ENCODE measurements around the gene ZDHHC18.

ZDHHC18 gene

GRCh38 chr1:26799479-26800142, 26.9 kb upstream of the ZDHHC18 start:
- TF ChIP-seq SIN3A (IDR thresholded peaks at IDR 0.05; ENCODE audit: borderline replicate concordance, insufficient read depth, low read length) (no peak), REST (IDR thresholded peaks at IDR 0.05; ENCODE audit: insufficient read depth in 1 of 2, low read depth in 2 of 2, low read length in 2 of 2) (no peak), FOXP2 (optimal IDR thresholded peaks at IDR 0.05; ENCODE audit: borderline replicate concordance, extremely low read depth, extremely low read length, insufficient read depth) (no peak), POLR2AphosphoS5 (IDR thresholded peaks at IDR 0.05; ENCODE audit: low read depth, low read length) (no peak), TAF1 (IDR thresholded peaks at IDR 0.05; ENCODE audit: borderline replicate concordance, insufficient read depth, low read length) (no peak)

- TF ChIP-seq SIN3A (IDR thresholded peaks at IDR 0.05; ENCODE audit: borderline replicate concordance, insufficient read depth, low read length): no peak
- TF ChIP-seq POLR2AphosphoS5 (IDR thresholded peaks at IDR 0.05; ENCODE audit: low read depth, low read length): no peak
- TF ChIP-seq TAF1 (IDR thresholded peaks at IDR 0.05; ENCODE audit: borderline replicate concordance, insufficient read depth, low read length): no peak
- no peak for TF ChIP-seq REST (IDR thresholded peaks at IDR 0.05; ENCODE audit: insufficient read depth in 1 of 2, low read depth in 2 of 2, low read length in 2 of 2)
- no peak for TF ChIP-seq FOXP2 (optimal IDR thresholded peaks at IDR 0.05; ENCODE audit: borderline replicate concordance, extremely low read depth, extremely low read length, insufficient read depth)
Measured at GRCh38 chr1:26811057-26811456, 15.4 kb upstream of the ZDHHC18 start.

- TF ChIP-seq FOXP2 (optimal IDR thresholded peaks at IDR 0.05; ENCODE audit: borderline replicate concordance, extremely low read depth, extremely low read length, insufficient read depth): no peak
- no peak for TF ChIP-seq REST (IDR thresholded peaks at IDR 0.05; ENCODE audit: insufficient read depth in 1 of 2, low read depth in 2 of 2, low read length in 2 of 2)
- TF ChIP-seq SIN3A (IDR thresholded peaks at IDR 0.05; ENCODE audit: borderline replicate concordance, insufficient read depth, low read length): no peak
Measured at GRCh38 chr1:26811708-26812107, 14.8 kb upstream of the ZDHHC18 start.

GRCh38 chr1:26814377-26814776, 12.1 kb upstream of the ZDHHC18 start:
- TF ChIP-seq TAF1 (IDR thresholded peaks at IDR 0.05; ENCODE audit: borderline replicate concordance, insufficient read depth, low read length): no peak
- no peak for TF ChIP-seq FOXP2 (optimal IDR thresholded peaks at IDR 0.05; ENCODE audit: borderline replicate concordance, extremely low read depth, extremely low read length, insufficient read depth)
- no peak for TF ChIP-seq SIN3A (IDR thresholded peaks at IDR 0.05; ENCODE audit: borderline replicate concordance, insufficient read depth, low read length)
- no peak for TF ChIP-seq REST (IDR thresholded peaks at IDR 0.05; ENCODE audit: insufficient read depth in 1 of 2, low read depth in 2 of 2, low read length in 2 of 2)
- TF ChIP-seq POLR2AphosphoS5 (IDR thresholded peaks at IDR 0.05; ENCODE audit: low read depth, low read length): no peak

GRCh38 chr1:26814893-26815292, 11.6 kb upstream of the ZDHHC18 start:
- TF ChIP-seq TAF1 (IDR thresholded peaks at IDR 0.05; ENCODE audit: borderline replicate concordance, insufficient read depth, low read length) (no peak), POLR2AphosphoS5 (IDR thresholded peaks at IDR 0.05; ENCODE audit: low read depth, low read length) (no peak), REST (IDR thresholded peaks at IDR 0.05; ENCODE audit: insufficient read depth in 1 of 2, low read depth in 2 of 2, low read length in 2 of 2) (no peak), FOXP2 (optimal IDR thresholded peaks at IDR 0.05; ENCODE audit: borderline replicate concordance, extremely low read depth, extremely low read length, insufficient read depth) (no peak), SIN3A (IDR thresholded peaks at IDR 0.05; ENCODE audit: borderline replicate concordance, insufficient read depth, low read length) (no peak)
